ENCODE data around the gene HTT. TPM values are rescaled to one million over a fixed set of nuclear protein-coding genes. Genes with fewer than 3 reads are reported as not detected.

Gene HTT
- total RNA-seq, 1 experiment from 2014 or later: 18.4 TPM

- H3K4me1 ChIP-seq (ENCODE audit: insufficient read depth, low read length): no peaks in the 10 kb centered on the region
- no peaks in the 10 kb centered on the region for H3K79me2 ChIP-seq (ENCODE audit: low read length)
- BruUV-seq (replicated peaks): no TSS peak
- H3K4me2 ChIP-seq (ENCODE audit: low read length): no peak overlapping the region
- H3K9me2 ChIP-seq (replicated peaks; ENCODE audit: low read length): no peaks in the 10 kb centered on the region
- CTCF ChIA-PET: no interaction called here
- TF ChIP-seq EZH2phosphoT487 (IDR thresholded peaks at IDR 0.05; ENCODE audit: borderline replicate concordance, low read length) (no peak), EZH2 (IDR thresholded peaks at IDR 0.05; ENCODE audit: low read length, unreplicated experiment) (no peak), CTCF (conservative IDR thresholded peaks at IDR 0.05; ENCODE audit: low read depth, low read length) (no peak)
- ATAC-seq (no peak), DNase-seq (no peak)
- POLR2A ChIA-PET (ENCODE audit: unreplicated experiment): no interaction called here
- intact Hi-C loops (cut with micrococcal nuclease): no loop called here
- no peaks in the 10 kb centered on the region for H3K9me3 ChIP-seq (ENCODE audit: low read length)
- no peak overlapping the region for H3K9ac ChIP-seq (ENCODE audit: low read length)
- H4K20me1 ChIP-seq (ENCODE audit: low read length): no peaks in the 10 kb centered on the region
- H3K4me3 ChIP-seq (ENCODE audit: low read length): no peak overlapping the region
- H3K27me3 ChIP-seq (ENCODE audit: low read length): no peaks in the 10 kb centered on the region
- no peaks in the 10 kb centered on the region for H3F3A ChIP-seq (ENCODE audit: low read length, unreplicated experiment)
- H2AFZ ChIP-seq (ENCODE audit: low read length): no peak overlapping the region
- no peak overlapping the region for H3K27ac ChIP-seq (ENCODE audit: low read length)
- H3K36me3 ChIP-seq (ENCODE audit: low read depth, low read length): no peaks in the 10 kb centered on the region; the same call in 1 of the 2 replicates
These were observed 93.5 kb downstream of the HTT start for GRCh38 chr4:3168029-3168428.

DNA sequence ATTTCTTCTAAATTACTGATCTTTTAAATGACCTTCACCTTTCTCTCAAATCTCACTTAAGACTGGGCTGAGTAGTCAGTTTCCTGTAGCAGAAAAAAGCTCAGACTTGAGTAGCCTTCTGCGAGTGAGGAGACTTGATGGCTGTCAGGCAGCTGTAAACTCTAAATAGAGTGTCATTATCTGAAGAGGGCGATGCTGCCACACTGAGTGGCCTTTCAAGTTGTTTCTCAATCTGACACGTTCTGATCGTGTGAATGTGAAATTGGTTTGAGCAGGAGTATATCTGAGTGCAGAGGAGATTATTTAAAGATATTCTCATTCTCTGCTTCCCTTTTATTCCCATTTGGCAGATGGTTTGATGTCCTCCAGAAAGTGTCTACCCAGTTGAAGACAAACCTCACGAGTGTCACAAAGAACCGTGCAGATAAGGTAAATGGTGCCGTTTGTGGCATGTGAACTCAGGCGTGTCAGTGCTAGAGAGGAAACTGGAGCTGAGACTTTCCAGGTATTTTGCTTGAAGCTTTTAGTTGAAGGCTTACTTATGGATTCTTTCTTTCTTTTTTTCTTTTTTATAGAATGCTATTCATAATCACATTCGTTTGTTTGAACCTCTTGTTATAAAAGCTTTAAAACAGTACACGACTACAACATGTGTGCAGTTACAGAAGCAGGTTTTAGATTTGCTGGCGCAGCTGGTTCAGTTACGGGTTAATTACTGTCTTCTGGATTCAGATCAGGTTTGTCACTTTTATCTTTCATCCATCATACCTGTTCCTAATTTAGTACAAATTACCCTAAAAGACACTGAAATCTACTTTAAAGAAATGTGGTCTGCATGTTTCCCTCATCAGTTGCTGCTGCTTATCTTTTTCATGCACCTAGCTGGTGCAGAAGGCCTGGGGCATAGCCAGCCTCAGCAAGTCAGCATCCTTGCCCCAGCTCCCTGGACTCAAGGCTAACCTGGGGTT is 100.2 kb downstream of the HTT start:
- intact Hi-C loops (cut with micrococcal nuclease): no loop called here
- ATAC-seq: no peak
- Histone ChIP-seq H2AFZ (ENCODE audit: low read length) (no peak overlapping the region), H3K9me3 (ENCODE audit: low read length) (no peaks in the 10 kb centered on the region), H3K36me3 (ENCODE audit: low read depth, low read length) (no peaks in the 10 kb centered on the region; the same call in 1 of the 2 replicates), H3F3A (ENCODE audit: low read length, unreplicated experiment) (no peaks in the 10 kb centered on the region), H4K20me1 (ENCODE audit: low read length) (no peaks in the 10 kb centered on the region), H3K4me3 (ENCODE audit: low read length) (no peak overlapping the region), H3K27me3 (ENCODE audit: low read length) (no peaks in the 10 kb centered on the region), H3K79me2 (ENCODE audit: low read length) (no peaks in the 10 kb centered on the region), H3K9ac (ENCODE audit: low read length) (no peak overlapping the region), H3K4me2 (ENCODE audit: low read length) (no peak overlapping the region), H3K4me1 (ENCODE audit: insufficient read depth, low read length) (no peaks in the 10 kb centered on the region), H3K9me2 (replicated peaks; ENCODE audit: low read length) (no peaks in the 10 kb centered on the region), H3K27ac (ENCODE audit: low read length) (no peak overlapping the region)
- no TSS peak for BruUV-seq (replicated peaks)
- CTCF ChIA-PET: no interaction called here
- POLR2A ChIA-PET (ENCODE audit: unreplicated experiment): interaction anchor here (0.6 kb wide), 1 partner anchor 672 kb away, joined by 6 read pairs; no protein-coding TSS in a partner anchor
- TF ChIP-seq EZH2phosphoT487 (IDR thresholded peaks at IDR 0.05; ENCODE audit: borderline replicate concordance, low read length) (no peak), CTCF (conservative IDR thresholded peaks at IDR 0.05; ENCODE audit: low read depth, low read length) (no peak), EZH2 (IDR thresholded peaks at IDR 0.05; ENCODE audit: low read length, unreplicated experiment) (no peak)
- DNase-seq: no peak
